AG04449 (cell line): ENCODE data around the gene DNMT3L.

Source experiments
- CTCF ChIA-PET: fragments of 350-600 bp; formaldehyde crosslinking; extraction: SDS; loops from one replicate; lab custom pipeline; 2021; ENCODE audit warnings: antibody characterized with exemption; lab: Yijun Ruan, JAX
- POLR2A ChIA-PET: fragments of 400-600, 350-600 bp; formaldehyde crosslinking; extraction: SDS; loops from one replicate; lab custom pipeline; 2020; ENCODE audit warnings: antibody characterized with exemption, inconsistent platforms; lab: Yijun Ruan, JAX
- DNase-seq: peaks from one replicate; pipeline ENCODE4 v3.0.0-alpha.2; 2010; ENCODE audit warnings: low read depth, low spot score
- H3K4me3 ChIP-seq: 2 replicates; pipeline ENCODE4 v1.5.1; 2011; ENCODE audit warnings: low read depth, mild to moderate bottlenecking, control low read depth, low read length
- CTCF ChIP-seq: IDR thresholded peaks from one replicate; pipeline ENCODE4 v1.5.1; 2011; ENCODE audit warnings: mild to moderate bottlenecking, moderate library complexity, low read length, control low read depth, inconsistent platforms; ENCODE audit not compliant: insufficient read depth; ENCODE audit errors: missing control alignments

DNMT3L gene

DNA sequence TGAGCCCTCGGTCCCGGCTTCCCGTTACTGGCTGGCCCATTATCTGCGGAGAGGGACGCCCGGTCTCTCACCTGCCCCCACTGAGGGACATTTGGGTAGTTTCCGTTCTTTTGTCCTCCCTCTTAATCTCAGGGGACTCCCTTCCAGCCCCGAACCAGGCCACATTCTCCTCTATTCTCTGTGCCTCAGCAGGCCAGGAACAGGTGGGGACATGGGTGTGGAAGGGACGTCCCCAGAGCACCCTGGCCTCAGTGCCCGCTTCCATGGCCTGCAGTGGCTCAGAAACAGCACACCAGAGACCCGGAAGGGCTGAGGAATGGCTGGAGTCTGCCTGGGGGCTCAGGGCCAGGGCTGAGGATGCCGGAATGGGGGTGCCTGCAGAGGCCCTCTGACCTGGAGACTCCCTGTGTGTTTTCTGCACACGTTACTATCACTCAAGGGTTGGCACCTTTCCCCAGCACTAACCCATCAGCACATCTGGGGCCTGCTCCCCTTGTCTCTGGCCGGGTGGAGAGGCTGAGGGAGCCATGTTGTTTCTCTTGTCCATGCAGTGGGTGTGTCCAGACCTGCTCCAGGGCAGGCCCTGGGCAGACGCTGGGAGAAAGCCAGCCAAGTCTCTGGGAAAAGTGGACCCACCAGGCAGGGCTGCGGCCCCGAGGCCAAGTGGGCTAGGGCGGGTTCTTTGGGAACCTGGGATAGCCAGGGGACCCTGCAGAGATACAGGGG, 10.0 kb upstream of the DNMT3L start:
- DNase-seq, result no peak
- H3K4me3 ChIP-seq, result no peak overlapping the region
- CTCF ChIA-PET, result no interaction called here
- POLR2A ChIA-PET, result no interaction called here
- no peak for TF ChIP-seq CTCF

DNA sequence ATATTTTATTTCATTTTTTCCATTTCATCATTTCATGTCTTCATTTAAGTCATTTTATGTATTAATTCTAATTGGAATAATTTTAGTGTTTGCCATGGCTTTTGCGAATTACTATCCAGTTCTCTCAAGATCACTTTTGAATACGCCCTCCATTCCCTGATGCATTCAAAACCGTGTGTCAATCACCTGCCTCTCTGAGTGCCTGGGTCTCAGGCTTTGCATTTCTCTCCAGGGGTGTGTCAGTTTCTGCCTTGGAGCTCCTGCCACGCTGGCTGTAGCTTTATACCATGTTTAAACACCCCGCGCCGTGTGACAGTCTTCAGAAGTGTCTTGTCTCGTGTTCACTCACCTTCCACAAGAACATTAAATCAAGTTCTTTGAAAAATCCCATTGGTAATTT, 7.4 kb upstream of the DNMT3L start:
- CTCF ChIA-PET, result interaction anchor here (2.3 kb wide), 1 partner anchor 8 kb away, joined by 8 read pairs; no protein-coding TSS in a partner anchor
- DNase-seq, result no peak
- no peak for TF ChIP-seq CTCF
- POLR2A ChIA-PET, result no interaction called here
- H3K4me3 ChIP-seq, result no peak overlapping the region

- DNase-seq, result no peak
- ChIA-PET CTCF (interaction anchor here (1.6 to 2.3 kb wide), 2 partner anchors 9 to 13 kb away, joined by 4 to 8 read pairs; no protein-coding TSS in a partner anchor), POLR2A (no interaction called here)
- H3K4me3 ChIP-seq, result no peak overlapping the region
- TF ChIP-seq CTCF, result no peak
Measured at GRCh38 chr21:44267655-44268142, 6.0 kb upstream of the DNMT3L start.

GRCh38 chr21:44265734-44266270, 4.1 kb upstream of the DNMT3L start:
- TF ChIP-seq CTCF, result no peak
- no peak overlapping the region for H3K4me3 ChIP-seq
- no peak for DNase-seq
- POLR2A ChIA-PET, result no interaction called here
- CTCF ChIA-PET, result interaction anchor here (1.4 to 1.6 kb wide), 2 partner anchors 11 to 33 kb away, joined by 3 to 4 read pairs; no protein-coding TSS in a partner anchor

DNA sequence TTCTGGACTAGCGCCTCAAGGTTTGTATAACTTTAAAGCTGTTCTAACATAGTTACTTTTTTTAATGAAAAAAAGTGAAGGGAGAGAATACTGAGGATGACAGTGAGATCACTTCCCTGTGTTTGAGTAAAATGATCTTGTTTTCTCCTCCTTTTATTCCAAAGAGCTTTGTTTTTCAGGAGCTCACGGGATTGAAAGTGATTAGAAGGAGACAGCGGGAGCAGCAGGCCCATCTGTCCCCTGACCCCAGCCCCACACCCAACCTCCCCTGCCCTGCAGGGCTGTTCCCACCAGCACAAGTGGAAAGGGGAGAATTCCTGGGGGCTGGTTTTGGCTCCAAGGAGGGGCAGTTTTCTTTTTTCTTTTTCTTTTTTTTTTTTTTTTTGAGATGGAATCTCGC, 2.1 kb upstream of the DNMT3L start:
- POLR2A ChIA-PET, result no interaction called here
- TF ChIP-seq CTCF, result no peak
- DNase-seq, result no peak
- CTCF ChIA-PET, result no interaction called here
- no peak overlapping the region for H3K4me3 ChIP-seq

DNA sequence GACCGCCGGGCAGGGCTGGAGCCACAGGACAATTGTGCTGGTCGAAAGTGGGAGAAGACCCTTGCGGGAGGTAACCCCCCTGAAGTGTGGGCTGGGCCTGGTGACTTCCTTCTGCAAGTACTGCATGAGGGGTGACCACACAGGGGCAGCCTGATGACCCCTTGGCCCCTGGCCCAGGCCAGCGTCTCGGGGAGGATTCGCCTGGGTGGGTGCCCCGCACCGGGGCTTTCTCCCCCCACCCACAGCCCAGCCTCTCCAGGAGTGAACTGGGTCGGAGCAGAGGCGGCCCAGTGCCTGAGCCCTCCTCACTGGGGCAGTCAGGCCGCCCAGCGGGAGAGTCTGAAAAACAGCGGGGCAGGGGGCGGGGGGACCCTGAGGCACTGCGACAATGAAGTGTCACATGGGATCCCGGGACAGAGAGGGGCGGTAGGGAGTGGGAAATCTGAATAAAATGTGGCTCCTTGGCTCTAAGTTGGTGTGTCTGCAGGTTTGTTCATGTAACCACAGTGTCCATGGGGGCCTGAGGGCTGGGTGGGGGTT, 1.6 kb upstream of the DNMT3L start:
- no peak overlapping the region for H3K4me3 ChIP-seq
- no peak for TF ChIP-seq CTCF
- DNase-seq, result no peak
- ChIA-PET CTCF (no interaction called here), POLR2A (no interaction called here)
